HG03108 (cell line): ENCODE results near the gene PIGB.
"Not testable (repeated sequence)": the region's sequence is repeated elsewhere in the genome, so short reads cannot be mapped to it uniquely, and the experiment has no call there.

Source experiments
- ATAC-seq: cut with Tn5 transposase; IDR thresholded peaks from one replicate; pipeline ENCODE4 v1.9.1; 2021; ENCODE audit warnings: moderate library complexity; ENCODE audit not compliant: unreplicated experiment

The PIGB gene

GRCh38 chr15:55297315-55297714 lies 21.7 kb upstream of the PIGB start:
- ATAC-seq: no peak

DNA sequence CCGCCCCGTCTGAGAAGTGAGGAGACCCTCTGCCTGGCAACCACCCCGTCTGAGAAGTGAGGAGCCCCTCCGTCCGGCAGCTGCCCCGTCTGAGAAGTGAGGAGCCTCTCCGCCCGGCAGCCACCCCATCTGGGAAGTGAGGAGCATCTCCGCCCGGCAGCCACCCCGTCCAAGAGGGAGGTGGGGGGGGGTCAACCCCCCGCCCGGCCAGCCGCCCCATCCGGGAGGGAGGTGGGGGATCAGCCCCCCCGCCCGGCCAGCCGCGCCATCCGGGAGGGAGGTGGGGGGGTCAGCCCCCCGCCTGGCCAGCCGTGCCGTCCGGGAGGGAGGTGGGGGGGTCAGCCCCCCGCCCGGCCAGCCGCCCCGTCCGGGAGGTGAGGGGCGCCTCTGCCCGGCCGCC lies 16.2 kb upstream of the PIGB start:
- not testable (repeated sequence) for ATAC-seq

- peak; percentile 41 for ATAC-seq
These were observed 665 bp downstream of the PIGB start for GRCh38 chr15:55319537-55320237.

GRCh38 chr15:55320238-55320550 lies 1.2 kb downstream of the PIGB start:
- no peak for ATAC-seq

DNA sequence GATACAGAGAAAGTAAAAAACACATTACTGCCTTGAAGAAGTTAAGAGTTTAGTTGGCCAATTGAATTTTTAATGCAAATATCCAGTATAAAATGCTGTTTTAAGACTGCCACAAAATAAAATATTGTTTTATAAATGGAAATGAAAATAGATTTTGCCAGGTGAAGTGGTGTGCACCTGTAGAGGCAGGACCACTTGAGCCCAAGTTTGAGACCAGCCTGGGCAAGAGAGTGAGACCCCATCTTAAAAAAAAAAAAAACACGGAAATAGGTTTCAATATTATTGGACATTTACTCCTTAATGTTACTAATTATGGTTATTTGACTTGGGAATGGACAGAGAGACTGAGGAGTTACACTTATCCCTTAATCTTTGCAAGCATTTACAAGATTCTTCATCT lies 1.9 kb downstream of the PIGB start:
- ATAC-seq: no peak

DNA sequence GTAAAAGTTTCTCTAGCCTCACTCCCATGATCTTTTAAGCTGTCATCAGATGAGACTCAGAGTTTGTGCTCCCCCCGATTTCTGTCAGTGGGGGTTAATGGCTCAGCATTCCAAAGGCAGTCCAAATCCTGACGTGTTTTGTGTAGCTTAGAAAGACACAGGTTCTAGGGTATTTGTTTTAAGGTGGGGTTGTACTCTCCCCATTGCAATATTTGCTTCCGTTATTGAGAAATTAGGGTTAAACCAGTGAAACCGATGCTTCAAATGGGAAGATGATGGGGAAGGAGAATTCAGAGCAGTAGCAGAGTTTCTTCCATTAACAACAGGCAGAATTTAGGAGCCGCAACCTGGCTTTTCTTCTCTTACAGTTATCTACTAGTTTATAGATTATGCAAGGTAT lies 3.4 kb downstream of the PIGB start:
- no peak for ATAC-seq

GRCh38 chr15:55327387-55327786 lies 8.4 kb downstream of the PIGB start:
- ATAC-seq: no peak

- ATAC-seq: no peak
These were observed 15.3 kb downstream of the PIGB start for GRCh38 chr15:55334371-55334770.

GRCh38 chr15:55334997-55335396 lies 16.0 kb downstream of the PIGB start:
- ATAC-seq: no peak

GRCh38 chr15:55337160-55337559 lies 18.1 kb downstream of the PIGB start:
- ATAC-seq: no peak

DNA sequence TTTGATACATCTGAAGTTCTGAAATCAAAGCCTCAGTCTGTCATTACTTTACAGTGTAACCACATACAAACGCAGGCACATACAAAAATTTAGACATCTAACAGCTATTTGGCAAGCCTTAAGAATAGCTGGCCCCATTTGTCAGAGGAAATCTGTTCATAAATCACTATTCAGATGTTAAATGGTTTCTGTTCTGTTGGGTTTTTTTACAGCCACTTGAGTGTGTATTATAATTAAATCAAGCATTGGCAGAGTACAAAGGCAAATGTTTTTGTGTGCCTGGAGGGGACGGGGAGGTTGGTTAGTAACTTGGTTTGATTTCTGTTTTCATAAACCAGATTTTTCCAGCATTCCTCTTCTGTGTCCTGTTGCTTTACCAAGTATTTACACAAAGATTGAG lies 24.1 kb downstream of the PIGB start:
- ATAC-seq: no peak

- no peak for ATAC-seq
These were observed 25.2 kb downstream of the PIGB start for GRCh38 chr15:55344206-55344605.

DNA sequence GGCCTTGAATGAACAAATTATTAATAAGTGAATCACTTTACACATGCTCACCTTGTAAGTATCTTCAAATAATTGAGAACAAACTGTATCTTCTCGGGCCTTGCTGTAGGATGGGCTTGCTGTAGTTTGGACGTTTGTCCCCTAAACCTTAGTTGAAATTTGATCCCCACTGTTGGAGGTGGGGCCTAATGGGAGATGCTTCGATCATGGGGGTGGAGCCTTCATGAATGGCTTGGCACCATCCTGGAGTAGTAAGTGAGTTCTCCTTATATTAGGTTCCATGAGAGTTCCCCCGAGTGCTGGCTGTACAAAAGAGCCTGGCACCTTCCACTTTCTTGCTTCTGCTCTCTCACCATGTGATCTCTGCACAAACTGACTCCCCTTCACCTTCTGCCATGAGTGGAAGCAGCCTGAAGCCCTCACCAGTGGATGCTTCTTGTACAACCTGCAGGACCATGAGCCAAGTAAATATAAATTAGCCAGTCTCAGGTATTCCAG lies 29.3 kb downstream of the PIGB start:
- no peak for ATAC-seq

- no peak for ATAC-seq
These were observed 30.3 kb downstream of the PIGB start for GRCh38 chr15:55349282-55349681.

- ATAC-seq: no peak
These were observed 34.0 kb downstream of the PIGB start for GRCh38 chr15:55353025-55353424.

GRCh38 chr15:55356985-55357585 lies 38.1 kb downstream of the PIGB start:
- no peak for ATAC-seq

GRCh38 chr15:55357774-55358173 lies 38.8 kb downstream of the PIGB start:
- ATAC-seq: no peak

GRCh38 chr15:55358471-55358870 lies 39.4 kb downstream of the PIGB start:
- no peak for ATAC-seq

- no peak for ATAC-seq
These were observed 41.2 kb downstream of the PIGB start for GRCh38 chr15:55360256-55360655.

DNA sequence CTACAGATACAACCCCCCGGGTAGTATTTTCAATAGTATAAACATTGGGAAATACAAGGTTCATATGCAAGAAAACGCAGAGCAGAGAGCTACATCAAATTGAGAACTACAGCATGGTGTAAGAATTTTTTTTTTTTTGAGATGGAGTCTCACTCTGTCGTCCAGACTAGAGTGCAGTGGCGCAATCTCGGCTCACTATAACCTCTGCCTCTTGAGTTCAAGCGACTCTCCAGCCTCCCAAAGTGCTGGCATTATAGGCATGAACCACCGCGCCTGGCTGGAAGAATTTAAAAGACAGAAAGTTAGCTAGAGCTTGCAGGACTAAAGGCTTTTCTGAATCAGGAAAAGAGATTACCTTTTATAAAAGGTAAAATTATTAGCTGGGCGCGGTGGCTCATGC lies 42.0 kb downstream of the PIGB start:
- no peak for ATAC-seq

DNA sequence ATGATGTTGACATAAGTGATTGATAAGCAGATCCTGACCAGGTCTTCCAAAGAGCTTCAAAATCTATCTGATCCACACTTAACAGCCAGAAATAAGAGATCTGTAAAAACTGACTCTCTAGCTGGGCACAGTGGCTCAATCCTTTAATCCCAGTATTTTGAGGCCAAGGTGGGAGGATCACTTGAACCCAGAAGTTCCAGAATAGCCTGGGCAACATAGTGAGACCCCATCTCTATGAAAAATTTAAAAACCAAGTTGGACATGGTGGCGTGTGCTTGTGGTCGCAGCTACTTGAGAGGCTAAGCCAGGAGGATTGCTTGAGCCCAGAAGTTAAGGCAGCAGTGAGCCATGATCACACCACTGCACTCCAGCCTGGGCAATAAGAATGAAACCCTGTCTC lies 43.6 kb downstream of the PIGB start:
- no peak for ATAC-seq

DNA sequence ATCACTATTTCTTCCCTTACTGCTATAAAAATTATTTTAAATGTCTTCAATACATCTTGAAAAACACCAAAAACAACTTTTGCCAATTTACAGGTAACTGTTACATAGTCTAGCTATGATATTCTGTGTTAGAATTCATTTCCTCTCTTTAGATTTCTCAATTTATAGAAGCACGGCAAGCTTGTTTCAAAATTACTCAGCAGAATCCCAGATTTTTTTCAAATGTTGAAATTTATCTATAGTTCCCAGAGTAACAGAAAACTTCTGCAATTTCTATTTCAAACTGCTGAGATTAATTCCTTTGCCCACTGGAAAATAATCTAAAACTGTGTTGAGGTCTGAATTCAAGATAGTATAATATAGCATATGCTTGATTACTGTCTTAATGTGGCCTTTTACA lies 48.0 kb downstream of the PIGB start:
- ATAC-seq: no peak
